ENCODE measurements around the gene RSBN1L. TPM values are rescaled to one million over a fixed set of nuclear protein-coding genes. Genes with fewer than 3 reads are reported as not detected.

RSBN1L gene
- polyA plus RNA-seq, 1 donor from 2014 or later = 24.7 TPM

DNA sequence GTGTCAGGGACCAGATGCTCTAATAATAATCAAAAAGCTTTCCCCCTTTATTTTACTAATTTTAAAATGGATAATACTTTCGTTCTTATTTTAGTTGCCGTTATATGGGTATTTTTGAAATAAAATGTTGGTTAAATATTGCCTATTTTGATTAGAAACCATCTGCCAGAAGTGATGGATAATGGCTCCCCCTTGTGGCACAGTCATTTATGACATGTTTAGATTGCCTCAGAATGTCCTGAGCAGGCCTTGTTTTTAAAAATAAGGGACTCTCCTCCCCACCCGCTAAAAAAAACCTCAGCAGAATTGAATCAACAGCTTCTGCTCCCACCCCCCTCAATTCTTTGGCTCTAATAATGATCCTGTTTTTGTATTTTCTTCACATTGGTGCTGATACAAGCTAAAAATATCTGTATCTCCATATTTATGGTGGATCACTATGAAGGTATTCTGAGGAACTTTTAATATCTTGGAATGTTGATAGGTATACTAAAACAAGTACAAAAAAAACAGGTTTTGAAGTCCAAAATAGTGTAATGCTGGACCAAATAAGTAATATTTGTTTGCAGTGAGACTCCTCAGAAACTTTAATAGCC, 63.1 kb downstream of the RSBN1L start:
- Histone ChIP-seq H3F3A (ENCODE audit: insufficient read depth, low read length, poor library complexity, severe bottlenecking) (no peaks in the 10 kb centered on the region), H3K9me2 (ENCODE audit: insufficient read depth, low read length) (no peaks in the 10 kb centered on the region), H3K36me3 (ENCODE audit: insufficient read depth, low read length) (no peaks in the 10 kb centered on the region), H2AFZ (ENCODE audit: low read depth, low read length) (no peak overlapping the region), H3K4me2 (ENCODE audit: low read length) (no peak overlapping the region), H3K9ac (ENCODE audit: low read length) (no peak overlapping the region), H3K4me3 (ENCODE audit: low read length) (no peak overlapping the region), H3K27me3 (ENCODE audit: insufficient read depth, low read depth, low read length) (no peaks in the 10 kb centered on the region), H4K20me1 (ENCODE audit: insufficient read depth) (no peaks in the 10 kb centered on the region), H3K27ac (ENCODE audit: low read length) (no peak overlapping the region), H3K9me3 (ENCODE audit: low read length) (no peaks in the 10 kb centered on the region), H3K79me2 (replicated peaks; ENCODE audit: insufficient read depth, low read length) (peaks cover 30% of the 10 kb centered on the region)
- no peak for TF ChIP-seq POLR2AphosphoS5 (IDR thresholded peaks at IDR 0.05)
- TF ChIP-seq RAD21 (conservative IDR thresholded peaks at IDR 0.05) = peak; percentile 81
- TF ChIP-seq, protein P1, sequence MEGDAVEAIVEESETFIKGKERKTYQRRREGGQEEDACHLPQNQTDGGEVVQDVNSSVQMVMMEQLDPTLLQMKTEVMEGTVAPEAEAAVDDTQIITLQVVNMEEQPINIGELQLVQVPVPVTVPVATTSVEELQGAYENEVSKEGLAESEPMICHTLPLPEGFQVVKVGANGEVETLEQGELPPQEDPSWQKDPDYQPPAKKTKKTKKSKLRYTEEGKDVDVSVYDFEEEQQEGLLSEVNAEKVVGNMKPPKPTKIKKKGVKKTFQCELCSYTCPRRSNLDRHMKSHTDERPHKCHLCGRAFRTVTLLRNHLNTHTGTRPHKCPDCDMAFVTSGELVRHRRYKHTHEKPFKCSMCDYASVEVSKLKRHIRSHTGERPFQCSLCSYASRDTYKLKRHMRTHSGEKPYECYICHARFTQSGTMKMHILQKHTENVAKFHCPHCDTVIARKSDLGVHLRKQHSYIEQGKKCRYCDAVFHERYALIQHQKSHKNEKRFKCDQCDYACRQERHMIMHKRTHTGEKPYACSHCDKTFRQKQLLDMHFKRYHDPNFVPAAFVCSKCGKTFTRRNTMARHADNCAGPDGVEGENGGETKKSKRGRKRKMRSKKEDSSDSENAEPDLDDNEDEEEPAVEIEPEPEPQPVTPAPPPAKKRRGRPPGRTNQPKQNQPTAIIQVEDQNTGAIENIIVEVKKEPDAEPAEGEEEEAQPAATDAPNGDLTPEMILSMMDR (IDR thresholded peaks at IDR 0.05; ENCODE audit: poor library complexity, severe bottlenecking) = peak; percentile 82
- TF ChIP-seq SMC3 (conservative IDR thresholded peaks at IDR 0.05; ENCODE audit: poor library complexity) = peak; percentile 85

DNA sequence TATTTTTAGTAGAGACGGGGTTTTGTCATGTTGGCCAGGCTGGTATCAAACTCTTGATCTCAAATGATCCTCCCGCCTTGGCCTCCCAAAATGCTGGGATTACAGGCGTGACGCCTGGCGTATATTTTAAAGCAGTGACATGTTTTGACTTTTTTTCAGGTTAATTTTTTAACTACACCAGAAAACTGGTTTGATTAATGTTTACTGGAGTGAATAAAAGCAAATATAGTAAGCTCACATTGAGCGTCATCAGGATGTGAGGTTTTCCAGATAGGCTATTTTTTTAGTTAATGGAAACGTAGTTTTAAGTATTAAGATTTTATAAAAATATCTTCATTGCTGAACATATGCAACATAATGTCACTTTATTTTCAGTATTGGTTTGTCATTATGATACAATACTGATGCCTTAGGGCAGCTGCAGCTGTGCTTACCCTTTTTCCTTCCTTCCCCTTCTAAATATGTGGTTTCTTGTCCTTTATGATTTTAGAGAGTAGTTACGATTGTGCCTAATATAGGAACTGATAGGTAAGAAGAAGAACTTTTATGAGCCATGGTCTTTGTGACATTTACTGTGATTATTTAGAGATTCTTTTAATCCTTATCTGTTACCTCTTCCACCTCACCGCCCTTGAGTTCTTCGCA, 64.7 kb downstream of the RSBN1L start:
- H3K36me3 ChIP-seq (ENCODE audit: insufficient read depth, low read length) = no peaks in the 10 kb centered on the region
- no peak overlapping the region for H3K4me2 ChIP-seq (ENCODE audit: low read length)
- no peak overlapping the region for H3K9ac ChIP-seq (ENCODE audit: low read length)
- H3F3A ChIP-seq (ENCODE audit: insufficient read depth, low read length, poor library complexity, severe bottlenecking) = no peaks in the 10 kb centered on the region
- peaks cover 30% of the 10 kb centered on the region for H3K79me2 ChIP-seq (replicated peaks; ENCODE audit: insufficient read depth, low read length)
- no peak for TF ChIP-seq MXI1 (conservative IDR thresholded peaks at IDR 0.05; ENCODE audit: poor library complexity, severe bottlenecking)
- TF ChIP-seq, protein P1 (IDR thresholded peaks at IDR 0.05; ENCODE audit: poor library complexity, severe bottlenecking) = no peak
- no peak for TF ChIP-seq EP300 (conservative IDR thresholded peaks at IDR 0.05; ENCODE audit: poor library complexity, severe bottlenecking)
- TF ChIP-seq, protein P2, sequence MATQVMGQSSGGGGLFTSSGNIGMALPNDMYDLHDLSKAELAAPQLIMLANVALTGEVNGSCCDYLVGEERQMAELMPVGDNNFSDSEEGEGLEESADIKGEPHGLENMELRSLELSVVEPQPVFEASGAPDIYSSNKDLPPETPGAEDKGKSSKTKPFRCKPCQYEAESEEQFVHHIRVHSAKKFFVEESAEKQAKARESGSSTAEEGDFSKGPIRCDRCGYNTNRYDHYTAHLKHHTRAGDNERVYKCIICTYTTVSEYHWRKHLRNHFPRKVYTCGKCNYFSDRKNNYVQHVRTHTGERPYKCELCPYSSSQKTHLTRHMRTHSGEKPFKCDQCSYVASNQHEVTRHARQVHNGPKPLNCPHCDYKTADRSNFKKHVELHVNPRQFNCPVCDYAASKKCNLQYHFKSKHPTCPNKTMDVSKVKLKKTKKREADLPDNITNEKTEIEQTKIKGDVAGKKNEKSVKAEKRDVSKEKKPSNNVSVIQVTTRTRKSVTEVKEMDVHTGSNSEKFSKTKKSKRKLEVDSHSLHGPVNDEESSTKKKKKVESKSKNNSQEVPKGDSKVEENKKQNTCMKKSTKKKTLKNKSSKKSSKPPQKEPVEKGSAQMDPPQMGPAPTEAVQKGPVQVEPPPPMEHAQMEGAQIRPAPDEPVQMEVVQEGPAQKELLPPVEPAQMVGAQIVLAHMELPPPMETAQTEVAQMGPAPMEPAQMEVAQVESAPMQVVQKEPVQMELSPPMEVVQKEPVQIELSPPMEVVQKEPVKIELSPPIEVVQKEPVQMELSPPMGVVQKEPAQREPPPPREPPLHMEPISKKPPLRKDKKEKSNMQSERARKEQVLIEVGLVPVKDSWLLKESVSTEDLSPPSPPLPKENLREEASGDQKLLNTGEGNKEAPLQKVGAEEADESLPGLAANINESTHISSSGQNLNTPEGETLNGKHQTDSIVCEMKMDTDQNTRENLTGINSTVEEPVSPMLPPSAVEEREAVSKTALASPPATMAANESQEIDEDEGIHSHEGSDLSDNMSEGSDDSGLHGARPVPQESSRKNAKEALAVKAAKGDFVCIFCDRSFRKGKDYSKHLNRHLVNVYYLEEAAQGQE (IDR thresholded peaks at IDR 0.05; ENCODE audit: borderline replicate concordance) = no peak
- no peak overlapping the region for H3K27ac ChIP-seq (ENCODE audit: low read length)
- no peak overlapping the region for H2AFZ ChIP-seq (ENCODE audit: low read depth, low read length)
- no peaks in the 10 kb centered on the region for H3K9me3 ChIP-seq (ENCODE audit: low read length)
- no peaks in the 10 kb centered on the region for H4K20me1 ChIP-seq (ENCODE audit: insufficient read depth)
- no peaks in the 10 kb centered on the region for H3K27me3 ChIP-seq (ENCODE audit: insufficient read depth, low read depth, low read length)
- H3K9me2 ChIP-seq (ENCODE audit: insufficient read depth, low read length) = no peaks in the 10 kb centered on the region
- no peak overlapping the region for H3K4me3 ChIP-seq (ENCODE audit: low read length)
